ENCODE results near the gene ATP8B3.

ATP8B3 gene

DNA sequence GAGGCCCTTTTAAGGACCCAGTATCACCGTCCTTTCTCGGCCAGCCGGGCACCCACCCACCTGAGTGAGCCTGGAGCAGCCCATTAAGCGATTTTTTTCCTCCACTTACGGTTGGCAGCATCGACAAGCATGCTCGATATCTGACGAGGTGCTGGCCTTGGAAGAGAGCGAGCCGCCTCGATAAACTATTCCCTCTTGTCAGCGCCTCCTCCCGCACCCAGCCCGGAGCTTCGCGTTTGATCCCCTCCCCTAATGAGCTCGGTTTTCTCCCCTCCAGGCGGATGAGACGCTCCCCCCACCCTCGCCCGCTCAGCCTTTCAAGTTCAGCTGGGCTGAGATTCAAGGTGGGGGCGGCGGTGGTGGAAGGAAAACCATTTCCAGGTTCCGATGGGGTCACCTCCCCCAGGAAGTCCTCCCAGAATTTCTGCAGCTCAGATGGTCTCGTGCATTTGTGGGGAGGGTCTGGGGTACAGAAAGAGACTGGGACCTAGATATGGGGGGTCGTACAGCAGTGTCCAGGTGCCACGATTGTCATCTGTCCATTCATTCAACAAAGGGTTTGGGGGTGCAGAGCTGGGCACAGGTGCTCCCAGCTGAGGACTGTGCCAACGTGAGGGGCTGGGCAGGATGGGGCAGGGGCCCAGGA is 77.6 kb downstream of the ATP8B3 start:
- no peak for DNase-seq

Measured in CD4-positive, alpha-beta T cell treated with Interleukin-15 for 1 hour (primary cell).